GM21367 (cell line): Measurements from ENCODE around the gene GDF2.

Experiments used
- ATAC-seq: cut with Tn5 transposase; IDR thresholded peaks from one replicate; pipeline ENCODE4 v1.9.1; 2021; ENCODE audit not compliant: unreplicated experiment

The GDF2 gene

GRCh38 chr10:47311193-47311931, 10.9 kb upstream of the GDF2 start:
- no peak for ATAC-seq

GRCh38 chr10:47311932-47312662, 10.2 kb upstream of the GDF2 start:
- no peak for ATAC-seq

- ATAC-seq = no peak
These were observed 9.6 kb upstream of the GDF2 start for GRCh38 chr10:47312663-47312995.

- no peak for ATAC-seq
These were observed 7.8 kb upstream of the GDF2 start for GRCh38 chr10:47314416-47314970.

- ATAC-seq = no peak
These were observed 6.8 kb upstream of the GDF2 start for GRCh38 chr10:47315421-47315820.

GRCh38 chr10:47316131-47316530, 6.1 kb upstream of the GDF2 start:
- no peak for ATAC-seq

GRCh38 chr10:47317251-47317650, 5.0 kb upstream of the GDF2 start:
- no peak for ATAC-seq

- no peak for ATAC-seq
These were observed 3.5 kb upstream of the GDF2 start for GRCh38 chr10:47318706-47319105.

GRCh38 chr10:47319784-47320183, 2.5 kb upstream of the GDF2 start:
- no peak for ATAC-seq

- no peak for ATAC-seq
These were observed 1.4 kb upstream of the GDF2 start for GRCh38 chr10:47320812-47321211.

GRCh38 chr10:47321521-47322195, 596 bp upstream of the GDF2 start:
- no peak for ATAC-seq

- no peak for ATAC-seq
These were observed 833 bp downstream of the GDF2 start for GRCh38 chr10:47323087-47323486.

GRCh38 chr10:47323636-47324296, 1.5 kb downstream of the GDF2 start:
- ATAC-seq = no peak

GRCh38 chr10:47325303-47326291, 3.3 kb downstream of the GDF2 start:
- no peak for ATAC-seq

GRCh38 chr10:47326306-47326926, 4.2 kb downstream of the GDF2 start:
- ATAC-seq = no peak

GRCh38 chr10:47326927-47327330, 4.7 kb downstream of the GDF2 start:
- no peak for ATAC-seq

GRCh38 chr10:47329855-47330254, 7.6 kb downstream of the GDF2 start:
- ATAC-seq = no peak

GRCh38 chr10:47330366-47330765, 8.1 kb downstream of the GDF2 start:
- ATAC-seq = no peak

- ATAC-seq = no peak
These were observed 8.6 kb downstream of the GDF2 start for GRCh38 chr10:47330804-47331203.

- no peak for ATAC-seq
These were observed 9.2 kb downstream of the GDF2 start for GRCh38 chr10:47331491-47331890.
